Urothelium cell line (cell line): ENCODE results near the gene GABBR2.
A peak's percentile ranks its signal among the peaks of the same experiment; 100 is the strongest.

Experiments used
- DNase-seq: peaks from one replicate; pipeline ENCODE4 v3.0.0; 2011; ENCODE audit warnings: low spot score, mixed read lengths
- FAIRE-seq: peaks from 2 replicates; lab custom pipeline; 2011; peaks lifted over from hg19 to GRCh38; lab: Jason Lieb, UNC

Gene GABBR2

GRCh38 chr9:98572054-98572627 is 136.6 kb downstream of the GABBR2 start:
- DNase-seq = no peak
- FAIRE-seq = no peak

- FAIRE-seq (no peak), DNase-seq (no peak)
These were observed 137.1 kb downstream of the GABBR2 start for GRCh38 chr9:98571643-98572042.

- DNase-seq (no peak), FAIRE-seq (no peak)
These were observed 137.9 kb downstream of the GABBR2 start for GRCh38 chr9:98570663-98571440.

GRCh38 chr9:98570055-98570454 is 138.7 kb downstream of the GABBR2 start:
- FAIRE-seq (no peak), DNase-seq (no peak)

GRCh38 chr9:98569491-98569890 is 139.2 kb downstream of the GABBR2 start:
- no peak for DNase-seq
- no peak for FAIRE-seq

GRCh38 chr9:98568909-98569469 is 139.7 kb downstream of the GABBR2 start:
- DNase-seq (no peak), FAIRE-seq (no peak)

GRCh38 chr9:98568234-98568908 is 140.4 kb downstream of the GABBR2 start:
- no peak for DNase-seq
- FAIRE-seq = no peak

GRCh38 chr9:98567540-98568233 is 141.0 kb downstream of the GABBR2 start:
- FAIRE-seq = no peak
- DNase-seq = no peak

GRCh38 chr9:98565152-98566135 is 143.3 kb downstream of the GABBR2 start:
- no peak for FAIRE-seq
- no peak for DNase-seq

- DNase-seq (no peak), FAIRE-seq (no peak)
These were observed 144.0 kb downstream of the GABBR2 start for GRCh38 chr9:98564714-98565113.

- FAIRE-seq = no peak
- DNase-seq = no peak
These were observed 144.7 kb downstream of the GABBR2 start for GRCh38 chr9:98563988-98564387.

GRCh38 chr9:98563212-98563907 is 145.4 kb downstream of the GABBR2 start:
- FAIRE-seq = no peak
- DNase-seq = no peak

- DNase-seq = no peak
- no peak for FAIRE-seq
These were observed 149.2 kb downstream of the GABBR2 start for GRCh38 chr9:98559561-98559960.

- DNase-seq (no peak), FAIRE-seq (no peak)
These were observed 150.2 kb downstream of the GABBR2 start for GRCh38 chr9:98558575-98558974.

GRCh38 chr9:98556511-98556910 is 152.2 kb downstream of the GABBR2 start:
- FAIRE-seq = no peak
- no peak for DNase-seq

- DNase-seq (no peak), FAIRE-seq (no peak)
These were observed 152.9 kb downstream of the GABBR2 start for GRCh38 chr9:98555651-98556465.

GRCh38 chr9:98554752-98555151 is 154.0 kb downstream of the GABBR2 start:
- no peak for DNase-seq
- FAIRE-seq = no peak

GRCh38 chr9:98552331-98552730 is 156.4 kb downstream of the GABBR2 start:
- peak; percentile 36 for DNase-seq
- FAIRE-seq = no peak
